A673 (cell line): ENCODE measurements around the gene PLXDC2. TPM values are rescaled to one million over a fixed set of nuclear protein-coding genes. Genes with fewer than 3 reads are reported as not detected.

ENCODE experiments used
- BruUV-seq: library from RNA; stranded (reverse); fragments of 400-500 nt; replicated peaks from 2 replicates; lab custom pipeline; 2021; lab: Mats Ljungman, UMichigan
- CTCF ChIA-PET: fragments of 300-600 bp; sonication (Branson Sonifier 250); formaldehyde crosslinking; loops from one replicate; lab custom pipeline; 2022; ENCODE audit warnings: antibody characterized with exemption; lab: Charles Lee
- POLR2A ChIA-PET: fragments of 300-600 bp; sonication (Branson Sonifier 250); formaldehyde crosslinking; loops from one replicate; lab custom pipeline; 2022; ENCODE audit warnings: antibody characterized with exemption; ENCODE audit not compliant: low non-redundant PET; lab: Charles Lee
- DNase-seq: peaks from one replicate; pipeline ENCODE4 v3.0.0-alpha.2; 2015; ENCODE audit warnings: low spot score
- H3K27ac ChIP-seq: fragments of 200-600 bp; sonication (generic); 2 replicates; pipeline ENCODE4 v1.5.1; 2016; ENCODE audit warnings: mixed run types, low read depth, mild to moderate bottlenecking, mixed read lengths, antibody characterized with exemption, low read length; ENCODE audit not compliant: poor library complexity, severe bottlenecking
- H3K27me3 ChIP-seq: fragments of 200-600 bp; sonication (generic); replicated peaks from 2 replicates; pipeline ENCODE4 v1.6.1; 2017; ENCODE audit warnings: mixed run types, low read depth, mild to moderate bottlenecking, mixed read lengths, antibody characterized with exemption, low read length; ENCODE audit not compliant: insufficient read depth, poor library complexity
- H3K36me3 ChIP-seq: fragments of 200-600 bp; sonication (generic); 2 replicates; pipeline ENCODE4 v1.6.1; 2016; ENCODE audit warnings: mixed run types, mild to moderate bottlenecking, mixed read lengths, antibody characterized with exemption, low read length; ENCODE audit not compliant: insufficient read depth, poor library complexity, severe bottlenecking
- H3K4me1 ChIP-seq: fragments of 200-600 bp; sonication (generic); 2 replicates; pipeline ENCODE4 v1.6.1; 2017; ENCODE audit warnings: mixed run types, mild to moderate bottlenecking, mixed read lengths, antibody characterized with exemption, low read length; ENCODE audit not compliant: insufficient read depth, poor library complexity, severe bottlenecking
- H3K4me3 ChIP-seq: fragments of 200-600 bp; sonication (generic); 2 replicates; pipeline ENCODE4 v1.5.1; 2016; ENCODE audit warnings: low read depth, mixed run types, mild to moderate bottlenecking, mixed read lengths, low read length; ENCODE audit not compliant: poor library complexity, severe bottlenecking
- H3K9me3 ChIP-seq: fragments of 200-600 bp; sonication (generic); 2 replicates; pipeline ENCODE4 v1.6.1; 2016; ENCODE audit warnings: mixed run types, low read depth, mild to moderate bottlenecking, mixed read lengths, antibody characterized with exemption, low read length; ENCODE audit not compliant: poor library complexity, severe bottlenecking
- CTCF ChIP-seq: fragments of 300-800, 200-600 bp; sonication (generic); conservative IDR thresholded peaks from 2 replicates; pipeline ENCODE4 v1.5.1; 2017; ENCODE audit warnings: low read depth, mild to moderate bottlenecking, antibody characterized with exemption, low read length, moderate library complexity, mixed read lengths
- EZH2 ChIP-seq: fragments of 200-600 bp; sonication (generic); IDR thresholded peaks from 2 replicates; pipeline ENCODE4 v1.6.1; 2017; ENCODE audit warnings: borderline replicate concordance, low read depth, mild to moderate bottlenecking, mixed read lengths, antibody characterized with exemption, low read length; ENCODE audit not compliant: poor library complexity, severe bottlenecking
- intact Hi-C: fragments of 100-400 bp; cut with micrococcal nuclease; formaldehyde crosslinking; loops from one replicate; pipeline ENCODE4 v1.10.0; 2022; ENCODE audit not compliant: unreplicated experiment
- total RNA-seq: library from RNA; stranded (reverse); gene quantifications from 2 replicates; pipeline ENCODE4 v1.2.3, GENCODE V29; 2021

The PLXDC2 gene
- total RNA-seq, 1 experiment from 2014 or later = 74.8 TPM

- intact Hi-C loops = no loop called here
- no peak for DNase-seq
- TF ChIP-seq EZH2 = no peak
- TF ChIP-seq CTCF = no peak
- POLR2A ChIA-PET = no interaction called here
- no peaks in the 10 kb centered on the region for H3K27me3 ChIP-seq
- H3K27ac ChIP-seq = no peak overlapping the region
- H3K4me1 ChIP-seq = no peaks in the 10 kb centered on the region
- no peaks in the 10 kb centered on the region for H3K9me3 ChIP-seq
- CTCF ChIA-PET = no interaction called here
- no peaks in the 10 kb centered on the region for H3K36me3 ChIP-seq
- H3K4me3 ChIP-seq = no peak overlapping the region
- no TSS peak for BruUV-seq
Observed at GRCh38 chr10:19772972-19773371, 43.3 kb upstream of the PLXDC2 start.

- Histone ChIP-seq H3K36me3 (no peaks in the 10 kb centered on the region), H3K4me3 (no peak overlapping the region), H3K4me1 (no peaks in the 10 kb centered on the region), H3K9me3 (no peaks in the 10 kb centered on the region), H3K27ac (no peak overlapping the region), H3K27me3 (no peaks in the 10 kb centered on the region)
- TF ChIP-seq EZH2 (no peak), CTCF (no peak)
- BruUV-seq = no TSS peak
- CTCF ChIA-PET = no interaction called here
- no peak for DNase-seq
- intact Hi-C loops = no loop called here
- POLR2A ChIA-PET = no interaction called here
Observed at GRCh38 chr10:19775296-19775695, 40.9 kb upstream of the PLXDC2 start.

GRCh38 chr10:19777806-19778205, 38.4 kb upstream of the PLXDC2 start:
- no TSS peak for BruUV-seq

More at GRCh38 chr10:19777806-19778205, 38.4 kb upstream of the PLXDC2 start:
- ChIA-PET CTCF (no interaction called here), POLR2A (no interaction called here)
- Histone ChIP-seq H3K4me3 (no peak overlapping the region), H3K4me1 (no peaks in the 10 kb centered on the region), H3K36me3 (no peaks in the 10 kb centered on the region), H3K9me3 (no peaks in the 10 kb centered on the region), H3K27ac (no peak overlapping the region), H3K27me3 (no peaks in the 10 kb centered on the region)
- intact Hi-C loops = no loop called here
- no peak for DNase-seq
- TF ChIP-seq CTCF = no peak
- no peak for TF ChIP-seq EZH2
